ENCODE measurements around the gene SLC38A7. TPM values are rescaled to one million over a fixed set of nuclear protein-coding genes. Genes with fewer than 3 reads are reported as not detected.

The SLC38A7 gene
- total RNA-seq, 1 experiment from 2014 or later: 9.8 TPM

DNA sequence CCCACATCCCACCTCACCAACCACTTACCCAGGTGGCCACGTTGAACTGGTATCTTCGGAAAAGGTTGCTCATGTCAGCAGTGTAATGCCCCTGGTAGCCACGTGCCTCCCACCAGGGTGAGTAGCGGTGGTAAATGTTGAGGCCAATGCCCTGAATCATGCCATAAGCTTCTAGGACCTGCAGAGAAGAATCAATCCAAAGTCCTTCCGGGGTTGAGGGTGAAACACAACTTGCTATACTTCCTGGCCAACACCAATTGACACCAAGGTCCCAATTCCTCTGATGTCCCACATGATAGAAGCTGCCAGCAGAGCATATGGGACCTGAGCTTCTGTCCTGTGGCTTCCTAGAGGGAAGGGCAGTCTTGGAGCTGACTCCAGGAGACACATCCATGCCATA lies 43.6 kb downstream of the SLC38A7 start:
- intact Hi-C loops (cut with micrococcal nuclease): no loop called here
- ChIA-PET RAD21 (ENCODE audit: low non-redundant PET in 1 of 2, low total read pairs in 2 of 2, uncharacterized antibody in 2 of 2, unreplicated experiment in 2 of 2) (no interaction called here), POLR2A (no interaction called here), CTCF (no interaction called here)
- Histone ChIP-seq H3K9me3 (ENCODE audit: control insufficient read depth in 1 of 2, insufficient read depth in 1 of 2, low read depth in 1 of 2, low read length in 2 of 2) (no peaks in the 10 kb centered on the region), H3K9ac (ENCODE audit: low read length) (no peak overlapping the region), H3K27me3 (ENCODE audit: insufficient read depth, low read length) (no peaks in the 10 kb centered on the region), H3K36me3 (ENCODE audit: control insufficient read depth in 1 of 2, insufficient read depth in 2 of 2, low read length in 2 of 2) (no peaks in the 10 kb centered on the region), H2AFZ (ENCODE audit: low read depth, low read length, poor library complexity, severe bottlenecking) (no peak overlapping the region), H4K20me1 (ENCODE audit: insufficient read depth) (no peaks in the 10 kb centered on the region), H3K4me2 (ENCODE audit: low read length) (no peak overlapping the region), H3K4me3 (replicated peaks in 1 of 2; ENCODE audit: low read depth in 1 of 2, low read length in 2 of 2) (no peak overlapping the region), H3K79me2 (ENCODE audit: insufficient read depth, low read length) (no peaks in the 10 kb centered on the region), H3K9me2 (ENCODE audit: insufficient read depth) (no peaks in the 10 kb centered on the region), H3K4me1 (ENCODE audit: control insufficient read depth in 1 of 2, insufficient read depth in 2 of 2, low read length in 2 of 2) (peaks cover 8 to 20% of the 10 kb centered on the region in 2 experiments; a peak in 3 of 4 replicates), H3K27ac (ENCODE audit: low read depth, low read length) (no peak overlapping the region)
- no TSS peak for BruUV-seq (replicated peaks)
- no peak for ATAC-seq
- DNase-seq (ENCODE audit: low read depth, low spot score): no peak
- TF ChIP-seq SIN3A (IDR thresholded peaks at IDR 0.05; ENCODE audit: low read depth) (no peak), JUND (IDR thresholded peaks at IDR 0.05) (no peak), FOSL1 (IDR thresholded peaks at IDR 0.05; ENCODE audit: low read depth) (no peak), RAD21 (IDR thresholded peaks at IDR 0.05; ENCODE audit: low read depth) (no peak), ZNF274 (IDR thresholded peaks at IDR 0.05; ENCODE audit: low read depth, low read length) (no peak)
- TF ChIP-seq, protein P1, sequence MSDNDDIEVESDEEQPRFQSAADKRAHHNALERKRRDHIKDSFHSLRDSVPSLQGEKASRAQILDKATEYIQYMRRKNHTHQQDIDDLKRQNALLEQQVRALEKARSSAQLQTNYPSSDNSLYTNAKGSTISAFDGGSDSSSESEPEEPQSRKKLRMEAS (IDR thresholded peaks at IDR 0.05): no peak

DNA sequence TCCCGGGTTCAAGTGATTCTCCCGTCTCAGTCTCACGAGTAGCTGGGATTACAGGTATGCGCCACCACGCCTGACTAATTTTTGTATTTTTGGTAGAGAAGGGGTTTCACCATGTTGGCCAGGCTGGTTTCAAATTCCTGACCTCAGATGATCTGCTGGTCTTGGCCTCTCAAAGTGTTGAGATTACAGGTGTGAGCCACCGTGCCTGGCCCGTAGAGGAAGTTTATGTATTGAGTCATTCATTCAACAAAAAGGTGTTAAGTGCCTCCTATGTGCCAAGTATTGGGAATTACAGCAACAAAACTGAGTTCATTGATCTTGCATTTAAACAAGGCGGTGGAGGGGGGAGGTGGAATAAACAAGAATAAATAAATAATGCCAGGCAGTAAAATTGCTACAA lies 44.7 kb downstream of the SLC38A7 start:
- CTCF ChIA-PET: interaction anchor here (0.9 to 1.2 kb wide), 2 partner anchors 21 to 128 kb away, joined by 3 to 5 read pairs; no protein-coding TSS in a partner anchor
- POLR2A ChIA-PET: no interaction called here
- Histone ChIP-seq H3K9me2 (ENCODE audit: insufficient read depth) (no peaks in the 10 kb centered on the region), H3K27ac (ENCODE audit: low read depth, low read length) (no peak overlapping the region), H3K79me2 (ENCODE audit: insufficient read depth, low read length) (no peaks in the 10 kb centered on the region), H2AFZ (ENCODE audit: low read depth, low read length, poor library complexity, severe bottlenecking) (no peak overlapping the region), H3K27me3 (ENCODE audit: insufficient read depth, low read length) (no peaks in the 10 kb centered on the region), H3K9me3 (ENCODE audit: control insufficient read depth in 1 of 2, insufficient read depth in 1 of 2, low read depth in 1 of 2, low read length in 2 of 2) (no peaks in the 10 kb centered on the region), H3K36me3 (ENCODE audit: control insufficient read depth in 1 of 2, insufficient read depth in 2 of 2, low read length in 2 of 2) (no peaks in the 10 kb centered on the region), H3K4me1 (ENCODE audit: control insufficient read depth in 1 of 2, insufficient read depth in 2 of 2, low read length in 2 of 2) (peaks cover 8 to 17% of the 10 kb centered on the region in 2 experiments; a peak in 3 of 4 replicates), H3K9ac (ENCODE audit: low read length) (no peak overlapping the region), H4K20me1 (ENCODE audit: insufficient read depth) (no peaks in the 10 kb centered on the region), H3K4me2 (ENCODE audit: low read length) (no peak overlapping the region), H3K4me3 (replicated peaks in 1 of 2; ENCODE audit: low read depth in 1 of 2, low read length in 2 of 2) (no peak overlapping the region)
- DNase-seq (ENCODE audit: low read depth, low spot score) (no peak), ATAC-seq (no peak)
- RAD21 ChIA-PET (ENCODE audit: low non-redundant PET in 1 of 2, low total read pairs in 2 of 2, uncharacterized antibody in 2 of 2, unreplicated experiment in 2 of 2): no interaction called here
- BruUV-seq (replicated peaks): no TSS peak
- intact Hi-C loops (cut with micrococcal nuclease): loop anchor here (10.0 kb wide), 1 partner anchor 305 kb away; no protein-coding TSS in a partner anchor
- TF ChIP-seq, protein P2, sequence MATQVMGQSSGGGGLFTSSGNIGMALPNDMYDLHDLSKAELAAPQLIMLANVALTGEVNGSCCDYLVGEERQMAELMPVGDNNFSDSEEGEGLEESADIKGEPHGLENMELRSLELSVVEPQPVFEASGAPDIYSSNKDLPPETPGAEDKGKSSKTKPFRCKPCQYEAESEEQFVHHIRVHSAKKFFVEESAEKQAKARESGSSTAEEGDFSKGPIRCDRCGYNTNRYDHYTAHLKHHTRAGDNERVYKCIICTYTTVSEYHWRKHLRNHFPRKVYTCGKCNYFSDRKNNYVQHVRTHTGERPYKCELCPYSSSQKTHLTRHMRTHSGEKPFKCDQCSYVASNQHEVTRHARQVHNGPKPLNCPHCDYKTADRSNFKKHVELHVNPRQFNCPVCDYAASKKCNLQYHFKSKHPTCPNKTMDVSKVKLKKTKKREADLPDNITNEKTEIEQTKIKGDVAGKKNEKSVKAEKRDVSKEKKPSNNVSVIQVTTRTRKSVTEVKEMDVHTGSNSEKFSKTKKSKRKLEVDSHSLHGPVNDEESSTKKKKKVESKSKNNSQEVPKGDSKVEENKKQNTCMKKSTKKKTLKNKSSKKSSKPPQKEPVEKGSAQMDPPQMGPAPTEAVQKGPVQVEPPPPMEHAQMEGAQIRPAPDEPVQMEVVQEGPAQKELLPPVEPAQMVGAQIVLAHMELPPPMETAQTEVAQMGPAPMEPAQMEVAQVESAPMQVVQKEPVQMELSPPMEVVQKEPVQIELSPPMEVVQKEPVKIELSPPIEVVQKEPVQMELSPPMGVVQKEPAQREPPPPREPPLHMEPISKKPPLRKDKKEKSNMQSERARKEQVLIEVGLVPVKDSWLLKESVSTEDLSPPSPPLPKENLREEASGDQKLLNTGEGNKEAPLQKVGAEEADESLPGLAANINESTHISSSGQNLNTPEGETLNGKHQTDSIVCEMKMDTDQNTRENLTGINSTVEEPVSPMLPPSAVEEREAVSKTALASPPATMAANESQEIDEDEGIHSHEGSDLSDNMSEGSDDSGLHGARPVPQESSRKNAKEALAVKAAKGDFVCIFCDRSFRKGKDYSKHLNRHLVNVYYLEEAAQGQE (IDR thresholded peaks at IDR 0.05; ENCODE audit: low read depth): no peak
- no peak for TF ChIP-seq JUND (IDR thresholded peaks at IDR 0.05)
- TF ChIP-seq, protein P3, sequence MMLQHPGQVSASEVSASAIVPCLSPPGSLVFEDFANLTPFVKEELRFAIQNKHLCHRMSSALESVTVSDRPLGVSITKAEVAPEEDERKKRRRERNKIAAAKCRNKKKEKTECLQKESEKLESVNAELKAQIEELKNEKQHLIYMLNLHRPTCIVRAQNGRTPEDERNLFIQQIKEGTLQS (IDR thresholded peaks at IDR 0.05): no peak
- TF ChIP-seq CEBPB (IDR thresholded peaks at IDR 0.05; ENCODE audit: low read depth): no peak
- no peak for TF ChIP-seq ELF1 (IDR thresholded peaks at IDR 0.05; ENCODE audit: borderline replicate concordance, low read depth)
- TF ChIP-seq POLR2AphosphoS5 (IDR thresholded peaks at IDR 0.05; ENCODE audit: low read depth, low read length): no peak
- TF ChIP-seq YY1 (IDR thresholded peaks at IDR 0.05; ENCODE audit: extremely low read depth, insufficient replicate concordance, low read depth, low read length): no peak
- no peak for TF ChIP-seq CBX3 (IDR thresholded peaks at IDR 0.05; ENCODE audit: low read depth)
- TF ChIP-seq, protein P4, sequence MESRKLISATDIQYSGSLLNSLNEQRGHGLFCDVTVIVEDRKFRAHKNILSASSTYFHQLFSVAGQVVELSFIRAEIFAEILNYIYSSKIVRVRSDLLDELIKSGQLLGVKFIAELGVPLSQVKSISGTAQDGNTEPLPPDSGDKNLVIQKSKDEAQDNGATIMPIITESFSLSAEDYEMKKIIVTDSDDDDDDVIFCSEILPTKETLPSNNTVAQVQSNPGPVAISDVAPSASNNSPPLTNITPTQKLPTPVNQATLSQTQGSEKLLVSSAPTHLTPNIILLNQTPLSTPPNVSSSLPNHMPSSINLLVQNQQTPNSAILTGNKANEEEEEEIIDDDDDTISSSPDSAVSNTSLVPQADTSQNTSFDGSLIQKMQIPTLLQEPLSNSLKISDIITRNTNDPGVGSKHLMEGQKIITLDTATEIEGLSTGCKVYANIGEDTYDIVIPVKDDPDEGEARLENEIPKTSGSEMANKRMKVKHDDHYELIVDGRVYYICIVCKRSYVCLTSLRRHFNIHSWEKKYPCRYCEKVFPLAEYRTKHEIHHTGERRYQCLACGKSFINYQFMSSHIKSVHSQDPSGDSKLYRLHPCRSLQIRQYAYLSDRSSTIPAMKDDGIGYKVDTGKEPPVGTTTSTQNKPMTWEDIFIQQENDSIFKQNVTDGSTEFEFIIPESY (IDR thresholded peaks at IDR 0.05; ENCODE audit: extremely low read depth, insufficient replicate concordance, low read length): no peak
- TF ChIP-seq SRF (IDR thresholded peaks at IDR 0.05; ENCODE audit: low read depth): no peak
- TF ChIP-seq, protein P1 (IDR thresholded peaks at IDR 0.05): no peak
- TF ChIP-seq EZH2 (IDR thresholded peaks at IDR 0.05): no peak
